HepG2 (cell line): ENCODE results near the gene LIPH. TPM values are rescaled to one million over a fixed set of nuclear protein-coding genes. Genes with fewer than 3 reads are reported as not detected.
A peak's percentile ranks its signal among the peaks of the same experiment; 100 is the strongest.

Experiments
- ATAC-seq: fragments of 200-7000 bp; cut with Tn5 transposase; 3 replicates; pipeline ENCODE4 v1.9.1; 2020; ENCODE audit warnings: mild to moderate bottlenecking, moderate library complexity
- BruUV-seq: library from RNA; stranded (reverse); fragments of 400-500 nt; replicated peaks from 2 replicates; lab custom pipeline; 2021; lab: Mats Ljungman, UMichigan
- CTCF ChIA-PET: fragments of 300-600 bp; formaldehyde crosslinking; extraction: SDS; loops from one replicate; lab custom pipeline; 2021; ENCODE audit warnings: low total read pairs, inconsistent platforms, low intra/inter-chr PET ratio; lab: Yijun Ruan, JAX
- POLR2A ChIA-PET: fragments of 350-600 bp; sonication (Branson Sonifier 250); formaldehyde crosslinking; loops from one replicate; lab custom pipeline; 2020; ENCODE audit warnings: antibody characterized with exemption, inconsistent platforms; lab: Yijun Ruan, JAX
- DNase-seq: peaks from one replicate; pipeline ENCODE4 v3.0.0-alpha.2; 2015; ENCODE audit warnings: low spot score
- FAIRE-seq: peaks from 3 replicates; lab custom pipeline; 2011; peaks lifted over from hg19 to GRCh38; lab: Jason Lieb, UNC
- H2AFZ ChIP-seq: one replicate; pipeline ENCODE4 v1.6.1; 2011; ENCODE audit warnings: low read length, inconsistent platforms
- H3K27ac ChIP-seq: fragments of 300-600 bp; 3 replicates; pipeline ENCODE4 v1.8.0; 2011; ENCODE audit warnings: mixed run types, mild to moderate bottlenecking, mixed read lengths, low read length, inconsistent platforms; ENCODE audit not compliant: insufficient read depth; ENCODE audit errors: extremely low read length
- H3K27me3 ChIP-seq, 2 experiments: fragments of 200-600 bp in 1 of 2; 2 replicates in 1 of 2; 3 replicates in 1 of 2; pipeline versions ENCODE4 v1.6.0 to v1.8.0; 2011; ENCODE audit warnings: low read length in 2 of 2, mild to moderate bottlenecking in 2 of 2, moderate library complexity in 2 of 2, inconsistent platforms in 1 of 2; ENCODE audit not compliant: insufficient read depth in 2 of 2, control insufficient read depth in 1 of 2
- H3K36me3 ChIP-seq, 2 experiments: fragments of 200-600 bp in 1 of 2; replicated peaks in 1 of 2; 2 replicates in 1 of 2; 3 replicates in 1 of 2; pipeline versions ENCODE4 v1.5.1 to v1.8.0; 2011; ENCODE audit warnings: low read length in 2 of 2, inconsistent platforms in 1 of 2; ENCODE audit not compliant: insufficient read depth in 2 of 2, control insufficient read depth in 1 of 2
- H3K4me1 ChIP-seq: 2 replicates; pipeline ENCODE4 v1.5.1; 2012; ENCODE audit warnings: low read length, inconsistent platforms; ENCODE audit not compliant: insufficient read depth
- H3K4me2 ChIP-seq: 2 replicates; pipeline ENCODE4 v1.6.0; 2011; ENCODE audit warnings: low read depth, low read length, inconsistent platforms
- H3K4me3 ChIP-seq, 3 experiments: fragments of 200-600 bp in 1 of 3; sonication (generic), shearing (Covaris generic) in 1 of 3; replicated peaks in 1 of 3; 2 replicates each; pipeline ENCODE4 v1.5.1; 2011 to 2016; ENCODE audit warnings: low read length in 3 of 3, inconsistent platforms in 2 of 3, low read depth in 2 of 3, mild to moderate bottlenecking in 2 of 3, control low read depth in 1 of 3, mixed read lengths in 1 of 3; ENCODE audit not compliant: insufficient read depth in 1 of 3
- H3K79me2 ChIP-seq: one replicate; pipeline ENCODE4 v1.6.1; 2011; ENCODE audit warnings: low read length, inconsistent platforms; ENCODE audit not compliant: insufficient read depth
- H3K9ac ChIP-seq: 2 replicates; pipeline ENCODE4 v1.6.0; 2011; ENCODE audit warnings: mild to moderate bottlenecking, low read depth, low read length, inconsistent platforms; ENCODE audit not compliant: insufficient read depth
- H3K9me3 ChIP-seq: 2 replicates; pipeline ENCODE4 v1.5.1; 2012; ENCODE audit warnings: mild to moderate bottlenecking, low read length
- H4K20me1 ChIP-seq: 2 replicates; pipeline ENCODE4 v1.6.0; 2011; ENCODE audit warnings: inconsistent platforms, mild to moderate bottlenecking, low read length, moderate library complexity; ENCODE audit not compliant: insufficient read depth
- AKAP8 ChIP-seq: sonication (generic); formaldehyde crosslinking; IDR thresholded peaks from 2 replicates; pipeline ENCODE4 v1.5.1; 2020; ENCODE audit warnings: mild to moderate bottlenecking, missing genetic modification reagents
- ASH2L ChIP-seq: fragments of 300-600, 200-600 bp; sonication (generic); IDR thresholded peaks from 2 replicates; pipeline ENCODE4 v1.7.0; 2017; ENCODE audit warnings: low read depth, mild to moderate bottlenecking, moderate library complexity, mixed read lengths, low read length; ENCODE audit not compliant: insufficient read length
- ATRX ChIP-seq: sonication (generic); formaldehyde crosslinking; IDR thresholded peaks from 2 replicates; pipeline ENCODE4 v1.4.0; 2020; ENCODE audit warnings: missing genetic modification reagents, borderline replicate concordance
- EEA1 ChIP-seq: sonication (generic); formaldehyde crosslinking; IDR thresholded peaks from 2 replicates; pipeline ENCODE4 v1.5.1; 2020; ENCODE audit warnings: mild to moderate bottlenecking, missing genetic modification reagents, borderline replicate concordance
- HDAC6 ChIP-seq: fragments of 200-600 bp; sonication (generic); IDR thresholded peaks from 2 replicates; pipeline ENCODE4 v1.7.0; 2017; ENCODE audit warnings: mild to moderate bottlenecking, antibody characterized with exemption, low read length, low read depth
- HNRNPLL ChIP-seq: fragments of 200-400 bp; formaldehyde crosslinking; IDR thresholded peaks from 2 replicates; pipeline ENCODE4 v1.6.1; 2017; ENCODE audit warnings: mild to moderate bottlenecking, low read depth, low read length; ENCODE audit not compliant: poor library complexity, severe bottlenecking
- KLF12 ChIP-seq: sonication (generic); formaldehyde crosslinking; IDR thresholded peaks from 2 replicates; pipeline ENCODE4 v1.4.0; 2020; ENCODE audit warnings: missing genetic modification reagents, borderline replicate concordance
- NFATC3 ChIP-seq: sonication (generic); formaldehyde crosslinking; IDR thresholded peaks from 2 replicates; pipeline ENCODE4 v1.5.1; 2020; ENCODE audit warnings: mild to moderate bottlenecking, missing genetic modification reagents
- NPAS2 ChIP-seq: sonication (generic); formaldehyde crosslinking; IDR thresholded peaks from 2 replicates; pipeline ENCODE4 v1.8.0; 2022; ENCODE audit warnings: mild to moderate bottlenecking, missing genetic modification reagents, borderline replicate concordance
- RBM22 ChIP-seq: fragments of 200-400 bp; formaldehyde crosslinking; optimal IDR thresholded peaks from 2 replicates; pipeline ENCODE3; 2017; ENCODE audit warnings: mild to moderate bottlenecking, low read length, moderate library complexity
- SP1 ChIP-seq, 2 experiments: fragments of 450-650 bp in 1 of 2; sonication (generic) in 1 of 2; formaldehyde crosslinking in 1 of 2; IDR thresholded peaks; 2 replicates each; pipeline versions ENCODE4 v1.4.0 to v1.6.1; 2016 to 2020; ENCODE audit warnings: missing genetic modification reagents in 1 of 2
- SRSF9 ChIP-seq: fragments of 200-400 bp; formaldehyde crosslinking; IDR thresholded peaks from 2 replicates; pipeline ENCODE4 v1.6.1; 2018; ENCODE audit warnings: borderline replicate concordance, mild to moderate bottlenecking, low read depth, low read length; ENCODE audit not compliant: insufficient read depth, poor library complexity, severe bottlenecking
- TSC22D2 ChIP-seq: sonication (generic); formaldehyde crosslinking; IDR thresholded peaks from 2 replicates; pipeline ENCODE4 v1.5.1; 2020; ENCODE audit warnings: missing genetic modification reagents, mild to moderate bottlenecking, borderline replicate concordance
- ZBTB34 ChIP-seq: sonication (generic); formaldehyde crosslinking; IDR thresholded peaks from 2 replicates; pipeline ENCODE4 v1.8.0; 2022; ENCODE audit warnings: mild to moderate bottlenecking, missing genetic modification reagents
- ZNF138 ChIP-seq: sonication (generic); formaldehyde crosslinking; IDR thresholded peaks from 2 replicates; pipeline ENCODE4 v1.5.0; 2020; ENCODE audit warnings: mild to moderate bottlenecking, low read depth, missing genetic modification reagents
- ZNF292 ChIP-seq: sonication (generic); formaldehyde crosslinking; IDR thresholded peaks from 2 replicates; pipeline ENCODE4 v1.8.1; 2022; ENCODE audit warnings: mild to moderate bottlenecking, low read depth, missing genetic modification reagents, borderline replicate concordance
- WGBS: methylation state at CpG from one replicate; pipeline ENCODE4 v1.1.6; 2017; ENCODE audit warnings: low lambda C conversion rate; 5-methylcytosine and 5-hydroxymethylcytosine counted together
- in situ Hi-C: cut with HindIII; loops from 2 replicates; pipeline ENCODE4 v1.10.0; 2017; ENCODE audit warnings: low pct_unique_long_range_greater_than_20kb; ENCODE audit not compliant: extremely low pct_ligation_motif_present
- intact Hi-C: fragments of 100-400 bp; cut with micrococcal nuclease; formaldehyde crosslinking; loops from one replicate; pipeline ENCODE4 v1.10.0; 2022; ENCODE audit not compliant: unreplicated experiment
- polyA plus RNA-seq, 8 experiments: library from polyadenylated mRNA; depleted of rRNA in 3 of 8; stranded (reverse) in 7 of 8; unstranded in 1 of 8; fragments of >200 nt; fragmentation: Illumina TruSeq in 4 of 8; extraction: Trizol in 4 of 8; gene quantifications; 2 replicates each; pipeline versions ENCODE4 v1.2.1 to v1.2.3, GENCODE V29; 2011 to 2016; ENCODE audit warnings: low read depth in 4 of 8, missing spikeins in 1 of 8, mixed read lengths in 1 of 8; ENCODE audit not compliant: insufficient read depth in 1 of 8
- total RNA-seq, 5 experiments: library from RNA; depleted of rRNA; stranded (reverse); fragments of >200 nt; fragmentation: Illumina TruSeq; extraction: Trizol; gene quantifications; 2 replicates each; pipeline ENCODE4 v1.2.3, GENCODE V29; 2016; ENCODE audit warnings: low read depth in 1 of 5
- TF ChIP-seq, protein P1 (sequence below): sonication (generic); formaldehyde crosslinking; IDR thresholded peaks from 2 replicates; pipeline ENCODE4 v1.5.1; 2020; ENCODE audit warnings: mild to moderate bottlenecking, moderate library complexity, missing genetic modification reagents
- TF ChIP-seq, protein P2 (sequence below): IDR thresholded peaks from 2 replicates; pipeline ENCODE4 v1.6.1; 2012; ENCODE audit warnings: low read length, improper control_type of control experiment

The LIPH gene
- total and polyA plus RNA-seq, 2 of the 13 experiments (the other 11 are each of a cell fraction or from before 2014, with no cell fraction given): 0.09 to 0.34 TPM

- in situ Hi-C loops: no loop called here
- H3K9me3 ChIP-seq: no peaks in the 10 kb centered on the region
- FAIRE-seq: no peak
- no peak overlapping the region for H2AFZ ChIP-seq
- no peak for DNase-seq
- 91% methylated on average over 4 of the region's 4 CpGs for WGBS
- POLR2A ChIA-PET: no interaction called here
- no peaks in the 10 kb centered on the region for H3K36me3 ChIP-seq
- H3K4me3 ChIP-seq: peak overlapping the region in 2 of 3 experiments; percentile 51 to 93; a peak in 3 of 6 replicates
- peaks cover 33% of the 10 kb centered on the region for H3K4me1 ChIP-seq
- peaks cover 4% of the 10 kb centered on the region for H3K79me2 ChIP-seq
- CTCF ChIA-PET: no interaction called here
- no peaks in the 10 kb centered on the region; a peak in 1 of 5 replicates for H3K27me3 ChIP-seq
- intact Hi-C loops: loop anchor here (5.0 kb wide), 1 partner anchor 87 kb away; the partner anchor contains the start of gene TMEM41A
- H3K9ac ChIP-seq: peak overlapping the region; percentile 81; the same call in 1 of the 2 replicates
- peak overlapping the region; percentile 82 for H3K27ac ChIP-seq
- H4K20me1 ChIP-seq: no peaks in the 10 kb centered on the region
- BruUV-seq: no TSS peak
- no peak for ATAC-seq
- H3K4me2 ChIP-seq: peak overlapping the region; percentile 97
- TF ChIP-seq ATRX (CRISPR knock-in tag) (no peak), SRSF9 (no peak), EEA1 (CRISPR knock-in tag) (no peak), ASH2L (no peak), NFATC3 (CRISPR knock-in tag) (no peak), HNRNPLL (no peak), NPAS2 (CRISPR knock-in tag) (no peak), TSC22D2 (CRISPR knock-in tag) (no peak), ZNF138 (CRISPR knock-in tag) (no peak), ZNF292 (CRISPR knock-in tag) (no peak), AKAP8 (CRISPR knock-in tag) (no peak), HDAC6 (no peak), RBM22 (no peak), ZBTB34 (CRISPR knock-in tag) (no peak), KLF12 (no peak), SP1 (IDR thresholded peaks at IDR 0.05) (no peak), SP1 (CRISPR knock-in tag; IDR thresholded peaks at IDR 0.05) (no peak)
- TF ChIP-seq, protein P1, sequence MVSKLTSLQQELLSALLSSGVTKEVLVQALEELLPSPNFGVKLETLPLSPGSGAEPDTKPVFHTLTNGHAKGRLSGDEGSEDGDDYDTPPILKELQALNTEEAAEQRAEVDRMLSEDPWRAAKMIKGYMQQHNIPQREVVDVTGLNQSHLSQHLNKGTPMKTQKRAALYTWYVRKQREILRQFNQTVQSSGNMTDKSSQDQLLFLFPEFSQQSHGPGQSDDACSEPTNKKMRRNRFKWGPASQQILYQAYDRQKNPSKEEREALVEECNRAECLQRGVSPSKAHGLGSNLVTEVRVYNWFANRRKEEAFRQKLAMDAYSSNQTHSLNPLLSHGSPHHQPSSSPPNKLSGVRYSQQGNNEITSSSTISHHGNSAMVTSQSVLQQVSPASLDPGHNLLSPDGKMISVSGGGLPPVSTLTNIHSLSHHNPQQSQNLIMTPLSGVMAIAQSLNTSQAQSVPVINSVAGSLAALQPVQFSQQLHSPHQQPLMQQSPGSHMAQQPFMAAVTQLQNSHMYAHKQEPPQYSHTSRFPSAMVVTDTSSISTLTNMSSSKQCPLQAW (CRISPR knock-in tag): no peak
- TF ChIP-seq, protein P2, sequence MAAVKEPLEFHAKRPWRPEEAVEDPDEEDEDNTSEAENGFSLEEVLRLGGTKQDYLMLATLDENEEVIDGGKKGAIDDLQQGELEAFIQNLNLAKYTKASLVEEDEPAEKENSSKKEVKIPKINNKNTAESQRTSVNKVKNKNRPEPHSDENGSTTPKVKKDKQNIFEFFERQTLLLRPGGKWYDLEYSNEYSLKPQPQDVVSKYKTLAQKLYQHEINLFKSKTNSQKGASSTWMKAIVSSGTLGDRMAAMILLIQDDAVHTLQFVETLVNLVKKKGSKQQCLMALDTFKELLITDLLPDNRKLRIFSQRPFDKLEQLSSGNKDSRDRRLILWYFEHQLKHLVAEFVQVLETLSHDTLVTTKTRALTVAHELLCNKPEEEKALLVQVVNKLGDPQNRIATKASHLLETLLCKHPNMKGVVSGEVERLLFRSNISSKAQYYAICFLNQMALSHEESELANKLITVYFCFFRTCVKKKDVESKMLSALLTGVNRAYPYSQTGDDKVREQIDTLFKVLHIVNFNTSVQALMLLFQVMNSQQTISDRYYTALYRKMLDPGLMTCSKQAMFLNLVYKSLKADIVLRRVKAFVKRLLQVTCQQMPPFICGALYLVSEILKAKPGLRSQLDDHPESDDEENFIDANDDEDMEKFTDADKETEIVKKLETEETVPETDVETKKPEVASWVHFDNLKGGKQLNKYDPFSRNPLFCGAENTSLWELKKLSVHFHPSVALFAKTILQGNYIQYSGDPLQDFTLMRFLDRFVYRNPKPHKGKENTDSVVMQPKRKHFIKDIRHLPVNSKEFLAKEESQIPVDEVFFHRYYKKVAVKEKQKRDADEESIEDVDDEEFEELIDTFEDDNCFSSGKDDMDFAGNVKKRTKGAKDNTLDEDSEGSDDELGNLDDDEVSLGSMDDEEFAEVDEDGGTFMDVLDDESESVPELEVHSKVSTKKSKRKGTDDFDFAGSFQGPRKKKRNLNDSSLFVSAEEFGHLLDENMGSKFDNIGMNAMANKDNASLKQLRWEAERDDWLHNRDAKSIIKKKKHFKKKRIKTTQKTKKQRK: no peak
Observed at GRCh38 chr3:185584686-185585085, 32.3 kb upstream of the LIPH start.
